HL-60/S4 (cell line): ENCODE measurements around the gene FUT6.

Source experiments
- in situ Hi-C: fragments of 300-500 bp; cut with MboI; formaldehyde crosslinking; loops from 2 replicates; pipeline ENCODE4 v1.14.3; 2022; ENCODE audit warnings: low sequenced_read_pairs

The FUT6 gene

DNA sequence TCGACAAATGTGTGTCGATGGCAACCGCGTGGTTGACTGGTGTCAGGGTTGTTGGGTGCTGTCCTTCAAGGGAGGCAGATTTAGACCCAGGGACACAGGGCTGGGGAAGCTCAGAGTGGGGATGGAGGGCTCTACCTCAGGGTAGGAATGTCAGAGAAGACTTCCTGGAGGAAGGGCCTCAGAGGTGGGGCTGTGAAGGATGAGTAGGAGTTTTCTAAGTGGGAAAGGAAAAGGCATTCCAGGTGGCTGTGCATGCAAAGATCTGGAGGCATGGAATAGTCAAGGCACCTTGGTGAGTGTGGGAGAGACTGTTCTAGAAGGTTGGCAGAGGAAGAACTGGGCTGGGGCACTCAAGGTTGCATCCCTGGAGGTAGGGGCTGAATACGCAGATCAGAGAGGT lies 32.6 kb downstream of the FUT6 start:
- in situ Hi-C loops, result loop anchor here (10.0 kb wide), 1 partner anchor 218 kb away; no protein-coding TSS in a partner anchor

DNA sequence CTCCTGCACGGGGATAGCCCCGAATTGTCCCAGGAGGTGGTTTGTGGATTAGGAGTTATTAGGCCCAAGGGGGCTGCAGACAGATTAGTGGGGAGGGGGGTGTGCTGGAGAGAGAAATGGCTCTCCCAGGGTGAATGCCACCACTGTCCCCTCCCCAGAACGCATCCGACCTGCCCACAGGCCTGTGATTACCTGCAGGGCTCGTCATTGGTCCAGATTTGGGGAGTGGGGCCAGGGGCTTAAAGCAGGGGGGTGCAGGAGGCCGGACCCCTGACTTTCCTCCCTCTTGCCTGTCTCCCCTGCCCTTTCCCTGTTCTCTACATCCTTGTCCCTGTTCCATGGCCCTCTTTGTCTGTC lies 33.4 kb downstream of the FUT6 start:
- in situ Hi-C loops, result loop anchor here (10.0 kb wide), 1 partner anchor 219 kb away; no protein-coding TSS in a partner anchor

DNA sequence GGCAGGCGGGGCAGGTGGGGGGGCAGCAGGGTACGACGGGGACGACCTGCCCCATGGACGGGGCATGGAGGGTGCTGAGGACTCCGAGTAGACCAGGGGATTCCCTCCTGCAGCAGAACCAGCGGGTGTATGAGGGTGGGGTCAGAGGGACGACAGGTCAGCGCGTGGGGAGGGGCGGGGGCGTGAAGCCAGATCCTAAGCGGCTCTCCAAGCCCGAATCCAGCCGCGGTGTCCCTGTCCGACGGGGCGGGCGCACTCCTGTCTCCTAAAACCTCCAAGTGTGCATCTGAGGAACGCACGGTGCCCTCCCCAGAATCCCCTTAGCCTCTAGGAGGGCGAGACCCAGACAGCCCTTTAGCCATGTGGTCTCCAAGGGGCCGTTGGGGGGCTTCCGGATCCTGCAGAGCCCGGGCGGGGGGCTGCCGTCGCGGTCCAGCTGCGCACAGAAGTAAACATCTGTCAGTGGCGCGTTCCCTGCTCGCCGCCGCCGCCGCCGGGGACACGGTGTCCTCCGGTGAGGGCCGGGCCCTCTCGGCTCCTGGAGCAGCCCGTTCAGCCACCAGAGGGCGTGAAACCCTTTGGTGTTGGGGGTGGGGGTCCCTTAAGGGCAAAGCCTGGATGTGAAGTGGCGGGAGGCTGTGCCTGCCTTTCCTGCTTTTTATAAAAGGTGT lies 33.9 kb downstream of the FUT6 start:
- in situ Hi-C loops, result loop anchor here (10.0 kb wide), 1 partner anchor 219 kb away; no protein-coding TSS in a partner anchor

DNA sequence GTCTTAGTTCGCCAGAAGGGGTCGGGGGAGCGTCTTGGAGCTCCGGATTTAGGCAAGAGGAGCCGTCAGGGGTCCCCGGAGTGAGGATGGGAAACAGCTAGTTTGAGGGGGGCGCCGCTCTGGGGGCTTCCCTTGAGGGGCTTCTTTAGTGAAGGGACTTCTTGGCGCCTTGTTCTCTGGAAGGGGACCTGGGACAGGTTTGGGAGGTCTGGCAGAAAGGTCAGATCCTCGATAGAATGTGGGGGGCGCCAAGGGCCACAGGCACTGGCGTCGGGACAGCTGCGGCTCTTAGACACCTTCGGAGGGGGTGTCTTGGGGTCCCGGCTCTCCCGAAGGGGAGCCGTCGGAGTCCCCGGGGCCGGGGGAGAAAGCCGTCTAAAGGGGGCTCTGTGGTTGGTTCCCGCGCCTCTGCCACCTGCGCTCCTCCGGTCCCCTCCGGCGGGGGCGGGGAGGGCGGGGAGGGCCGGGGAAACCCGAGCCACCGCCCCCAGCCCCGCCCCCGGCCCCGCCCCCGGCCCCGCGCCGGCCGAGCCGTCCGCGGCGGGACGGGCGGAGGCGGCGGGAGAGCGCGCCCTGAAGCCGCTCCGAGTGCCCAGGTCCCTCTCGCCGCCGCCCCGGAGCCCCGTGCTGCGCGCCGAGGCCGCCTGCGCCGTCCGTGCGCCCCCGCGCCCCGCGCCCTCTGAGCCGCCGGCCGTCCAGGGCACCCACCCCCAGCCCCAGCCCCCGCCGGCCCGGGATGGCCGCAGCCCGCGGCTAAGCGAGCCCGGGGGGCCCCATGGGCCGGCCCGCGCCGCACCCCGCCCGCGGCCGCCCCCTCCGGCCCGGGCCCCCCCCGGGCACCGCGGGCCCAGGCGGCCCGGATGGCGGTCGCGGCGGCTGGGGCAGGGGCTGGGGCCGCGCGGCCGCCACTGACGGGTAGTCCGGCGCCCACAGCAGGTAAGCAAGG lies 34.7 kb downstream of the FUT6 start, which contains the start of gene NRTN:
TSS of gene NRTN (plus strand) at position 552 of the 946 bp plus-strand sequence. CDS start 19,099 bp downstream, outside the sequence.
- in situ Hi-C loops, result loop anchor here (10.0 kb wide), 1 partner anchor 220 kb away; no protein-coding TSS in a partner anchor

DNA sequence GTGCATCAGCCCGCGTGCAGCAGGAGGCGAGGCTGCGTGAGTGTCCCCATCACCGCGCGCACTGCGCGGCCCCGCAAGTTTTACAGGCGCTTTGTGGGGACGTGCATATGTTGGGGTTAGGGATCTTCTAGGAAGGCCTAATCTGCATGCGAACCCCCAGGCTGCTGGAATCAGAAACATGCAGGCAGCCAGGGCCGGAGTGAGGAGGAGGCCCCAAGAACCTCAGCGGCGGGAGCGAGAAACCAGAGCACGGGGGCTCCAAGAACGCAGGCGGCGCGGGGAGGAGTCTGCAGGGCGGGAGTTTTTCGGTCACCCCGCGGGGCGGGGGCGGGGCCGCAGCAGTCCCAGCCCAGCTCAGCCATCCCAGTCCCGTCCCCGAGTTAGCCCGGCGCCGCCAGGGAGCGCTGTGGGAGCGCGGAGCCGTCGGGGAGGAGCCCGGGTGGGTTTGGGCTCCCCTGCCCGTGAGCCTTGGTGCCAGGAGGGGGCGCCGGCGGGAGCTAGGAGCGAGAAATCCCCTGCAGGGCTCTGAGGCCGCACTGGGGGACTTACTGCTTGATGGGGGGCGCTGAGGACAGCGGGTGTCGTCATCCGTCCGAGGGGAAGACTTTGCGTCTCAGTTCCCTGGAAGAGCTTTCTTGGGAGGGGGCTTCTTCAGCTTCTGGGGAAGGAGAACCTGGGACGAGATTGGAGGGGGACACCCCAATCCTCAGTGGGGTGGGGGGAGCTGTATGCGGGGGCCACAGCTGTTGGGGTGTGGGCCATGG lies 35.6 kb downstream of the FUT6 start:
- in situ Hi-C loops, result loop anchor here (10.0 kb wide), 1 partner anchor 221 kb away; no protein-coding TSS in a partner anchor

DNA sequence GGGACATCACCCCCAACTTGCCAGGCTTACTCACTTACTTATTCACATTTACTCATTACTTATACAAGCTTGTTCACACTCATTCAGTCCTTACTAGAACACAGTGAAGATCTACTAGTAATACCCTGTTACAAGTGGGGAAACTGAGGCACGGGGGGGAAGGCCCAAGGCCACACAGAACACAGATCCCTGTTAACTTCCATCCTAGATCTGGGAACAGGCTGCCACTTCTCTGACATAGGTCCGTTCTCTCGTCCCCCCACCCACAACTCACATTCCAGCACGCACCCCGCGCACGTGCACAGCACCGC lies 36.1 kb downstream of the FUT6 start:
- in situ Hi-C loops, result loop anchor here (10.0 kb wide), 1 partner anchor 221 kb away; no protein-coding TSS in a partner anchor

DNA sequence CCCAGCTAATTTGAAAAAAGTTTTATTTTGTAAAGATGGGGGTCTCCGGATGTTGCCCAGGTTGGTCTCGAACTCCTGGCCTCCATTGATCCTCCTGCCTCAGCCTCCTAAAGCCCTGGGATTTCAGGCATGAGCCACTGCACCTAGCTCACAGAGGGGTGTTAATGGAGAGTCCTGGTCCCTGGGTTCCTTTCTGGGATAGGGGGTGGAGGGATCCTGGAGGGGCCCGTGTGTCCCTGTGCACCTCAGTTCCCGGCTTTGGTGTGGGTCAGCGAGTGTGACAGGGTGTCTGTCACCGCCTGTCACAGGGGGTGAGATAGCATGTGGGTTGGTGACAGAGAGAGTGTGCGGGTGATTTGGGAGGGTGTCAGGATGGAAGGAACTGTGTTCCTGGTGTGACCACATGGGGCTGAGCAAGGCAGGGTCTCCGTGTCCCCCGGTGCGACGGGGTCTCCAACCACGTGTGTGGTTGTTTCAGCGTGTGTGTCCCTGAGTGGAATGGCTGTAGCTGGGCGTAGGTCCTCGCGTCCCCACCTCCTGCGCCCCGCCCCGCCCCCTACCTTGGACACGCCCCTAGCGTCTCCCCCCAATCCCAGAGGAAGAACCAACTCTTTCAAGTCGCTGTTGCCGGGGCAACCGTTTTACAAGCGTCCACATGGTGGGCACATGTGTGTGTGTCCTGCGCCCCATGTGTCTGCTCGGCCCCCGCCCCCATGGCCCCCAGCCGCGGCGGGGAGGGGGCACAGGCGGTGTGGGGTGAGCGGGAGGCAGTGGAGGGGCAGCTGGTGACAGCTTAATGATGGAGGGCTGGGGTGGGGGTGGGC lies 37.5 kb downstream of the FUT6 start:
- in situ Hi-C loops, result loop anchor here (10.0 kb wide), 1 partner anchor 223 kb away; no protein-coding TSS in a partner anchor

DNA sequence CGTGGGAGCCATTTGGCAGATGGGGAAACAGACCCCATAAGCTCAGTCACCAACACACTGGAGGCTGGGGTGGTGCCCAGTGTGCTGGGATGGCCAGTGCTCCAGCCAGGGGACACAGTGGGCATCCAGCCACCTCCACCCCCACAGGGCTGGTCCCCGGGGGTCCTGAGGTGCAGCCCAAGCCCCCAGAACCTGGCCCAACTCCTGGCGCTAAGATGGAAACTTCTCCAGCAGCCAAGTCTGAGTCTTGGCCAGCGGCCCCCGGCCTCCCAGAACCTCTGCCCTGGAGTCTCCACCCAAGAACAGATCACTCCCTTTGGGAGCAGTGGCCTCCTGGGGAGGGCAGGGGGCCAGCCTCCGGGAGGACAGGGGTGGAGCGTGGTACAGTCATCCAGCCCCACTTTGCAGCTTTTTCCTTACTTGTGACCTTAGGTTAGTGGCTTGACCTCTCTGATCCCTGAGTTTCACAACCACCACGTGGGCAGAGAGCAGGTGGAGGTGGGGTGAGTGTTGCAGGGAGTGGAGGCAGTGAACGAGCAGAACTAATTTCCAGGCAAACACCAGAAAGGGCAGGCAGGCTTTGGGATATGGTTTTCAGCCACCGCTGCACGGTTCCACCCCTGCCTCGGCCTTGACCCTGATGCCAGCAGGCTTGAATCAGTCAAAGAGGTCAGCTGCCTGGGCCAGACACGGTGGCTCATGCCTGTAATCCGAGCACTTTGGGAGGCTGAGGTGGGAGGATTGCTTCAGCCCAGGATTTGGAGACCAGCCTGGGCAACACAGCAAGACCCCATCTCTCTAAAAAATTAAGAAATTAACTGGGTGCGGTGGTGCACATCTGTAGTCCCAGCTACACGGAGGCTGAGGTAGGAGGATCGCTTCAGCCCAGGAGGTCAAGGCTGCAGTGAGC lies 38.9 kb downstream of the FUT6 start:
- in situ Hi-C loops, result loop anchor here (10.0 kb wide), 1 partner anchor 224 kb away; no protein-coding TSS in a partner anchor

DNA sequence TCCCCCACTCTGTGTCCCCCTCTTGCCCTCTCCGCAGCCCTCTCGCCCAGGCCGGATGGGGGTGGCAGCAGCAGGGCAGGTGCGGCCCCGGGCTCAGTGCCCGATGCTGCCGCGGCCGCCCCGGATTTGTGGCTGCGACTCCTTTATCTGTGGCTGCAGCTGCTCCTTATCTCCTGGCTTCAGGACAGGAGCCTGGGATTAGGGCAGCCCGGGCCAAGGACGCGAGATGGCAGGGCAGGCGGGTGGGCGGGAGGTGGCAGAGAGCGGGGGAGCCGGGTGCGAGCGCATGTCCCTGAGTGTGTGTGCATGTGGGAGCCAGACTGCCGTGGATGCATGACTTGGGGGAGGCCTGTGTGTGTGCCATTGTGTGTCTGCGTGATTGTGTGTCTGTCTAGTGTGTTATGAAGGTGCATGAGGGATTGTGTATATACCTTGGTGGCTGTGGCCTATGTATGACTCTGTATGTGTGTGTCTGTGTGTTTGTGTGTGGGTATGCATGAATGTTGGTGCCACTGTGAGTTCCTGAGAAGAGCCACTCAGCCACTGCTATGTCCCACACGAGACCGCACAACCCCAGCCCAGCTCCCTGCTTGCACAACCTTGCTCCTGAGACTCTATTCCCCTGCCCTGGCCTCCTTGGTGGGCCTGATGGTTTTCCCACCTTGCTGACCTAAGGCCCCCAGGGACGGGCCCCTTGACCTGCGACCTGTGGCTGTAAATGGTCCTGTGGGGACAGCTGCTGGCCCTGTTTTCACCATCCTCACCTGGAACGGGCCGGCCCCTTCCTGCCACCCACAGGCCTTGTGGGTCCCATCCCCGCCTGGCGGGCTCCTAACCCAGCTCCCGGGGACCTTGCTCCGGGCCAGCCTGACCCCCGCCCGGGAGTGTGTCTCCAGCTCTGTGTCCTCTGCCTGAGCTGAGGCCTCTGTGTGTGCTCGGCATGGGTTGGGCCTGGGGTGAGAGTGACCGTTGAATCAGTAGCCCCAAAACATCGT lies 40.0 kb downstream of the FUT6 start:
- in situ Hi-C loops, result loop anchor here (10.0 kb wide), 1 partner anchor 225 kb away; no protein-coding TSS in a partner anchor

DNA sequence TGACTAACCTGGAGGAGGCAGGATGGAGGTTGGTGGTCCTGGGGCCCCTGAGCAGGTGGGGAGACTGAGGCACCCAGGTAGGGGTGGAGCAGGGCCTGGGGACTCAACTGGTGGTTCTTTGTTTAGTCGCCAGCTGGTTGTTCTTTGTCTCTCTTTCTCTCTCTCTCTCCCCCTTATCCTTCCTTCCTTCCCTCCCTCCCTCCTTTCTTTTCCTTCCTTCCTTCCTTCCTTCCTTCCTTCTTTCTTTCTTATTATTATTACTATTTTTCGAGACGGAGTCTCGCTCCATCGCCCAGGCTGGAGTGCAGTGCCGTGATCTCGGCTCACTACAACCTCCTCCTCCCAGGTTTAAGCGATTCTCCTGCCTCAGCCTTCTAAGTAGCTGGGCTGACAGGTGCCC lies 41.3 kb downstream of the FUT6 start:
- in situ Hi-C loops, result no loop called here

DNA sequence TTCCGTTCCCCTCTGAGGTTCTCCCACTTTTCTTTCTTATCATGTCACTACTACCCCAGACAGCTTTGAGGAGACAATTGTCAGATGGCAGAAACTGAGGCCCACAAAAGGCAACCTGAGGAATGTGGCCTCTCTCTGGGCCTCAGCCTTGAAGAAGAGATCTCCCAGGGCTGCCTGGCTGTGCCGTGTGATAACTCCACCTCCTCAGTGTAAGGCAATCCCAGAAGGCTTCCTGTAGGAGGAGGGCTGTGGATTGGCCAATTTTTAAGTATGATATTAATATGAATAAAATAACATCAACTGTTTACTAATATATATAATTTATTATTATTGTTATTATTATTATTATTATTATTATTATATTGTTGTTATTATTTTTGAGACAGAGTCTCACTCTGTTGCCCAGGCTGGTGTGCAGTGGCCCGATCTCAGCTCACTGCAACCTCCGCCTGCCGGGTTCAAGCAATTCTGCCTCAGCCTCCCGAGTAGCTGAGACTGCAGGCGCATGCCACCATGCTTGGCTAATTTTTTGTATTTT lies 44.1 kb downstream of the FUT6 start:
- in situ Hi-C loops, result no loop called here

DNA sequence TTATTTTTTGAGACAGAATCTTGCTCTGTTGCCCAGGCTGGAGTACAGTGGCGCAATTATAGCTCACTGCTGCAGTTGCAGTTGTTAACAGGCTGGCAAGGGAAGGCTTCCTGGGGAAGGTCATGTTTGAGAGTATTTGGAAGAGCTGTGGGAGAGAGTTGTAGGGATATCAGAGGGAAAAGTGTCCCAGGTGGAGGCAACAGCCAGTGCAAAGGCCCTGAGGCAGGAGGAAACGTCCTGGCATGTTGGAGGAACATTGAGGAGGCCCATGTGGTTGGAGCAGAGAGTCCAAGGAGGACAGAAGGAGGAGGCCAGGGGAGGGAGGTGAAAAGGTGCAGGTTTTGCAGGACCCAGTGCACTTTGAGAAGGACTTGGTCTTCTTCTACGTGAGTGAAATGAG lies 46.3 kb downstream of the FUT6 start:
- in situ Hi-C loops, result no loop called here

DNA sequence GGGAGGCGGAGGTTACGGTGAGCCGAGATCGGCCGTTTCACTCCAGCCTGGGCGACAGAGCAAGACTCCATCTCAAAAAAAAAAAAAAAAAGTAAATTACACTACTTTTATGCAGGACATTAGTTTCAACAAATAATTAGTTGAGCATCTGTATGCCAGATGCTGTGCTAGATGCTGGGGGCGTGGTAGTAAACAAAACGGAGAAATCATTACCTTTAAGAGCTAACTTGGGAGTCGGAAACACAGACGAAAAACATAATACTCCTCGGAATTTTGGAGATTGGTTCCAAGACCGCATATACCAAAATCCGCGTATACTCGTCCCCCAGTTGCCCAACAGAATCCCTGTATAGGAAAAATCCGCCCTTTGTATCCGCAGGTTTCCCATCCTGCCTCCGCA lies 47.3 kb downstream of the FUT6 start:
- in situ Hi-C loops, result no loop called here

DNA sequence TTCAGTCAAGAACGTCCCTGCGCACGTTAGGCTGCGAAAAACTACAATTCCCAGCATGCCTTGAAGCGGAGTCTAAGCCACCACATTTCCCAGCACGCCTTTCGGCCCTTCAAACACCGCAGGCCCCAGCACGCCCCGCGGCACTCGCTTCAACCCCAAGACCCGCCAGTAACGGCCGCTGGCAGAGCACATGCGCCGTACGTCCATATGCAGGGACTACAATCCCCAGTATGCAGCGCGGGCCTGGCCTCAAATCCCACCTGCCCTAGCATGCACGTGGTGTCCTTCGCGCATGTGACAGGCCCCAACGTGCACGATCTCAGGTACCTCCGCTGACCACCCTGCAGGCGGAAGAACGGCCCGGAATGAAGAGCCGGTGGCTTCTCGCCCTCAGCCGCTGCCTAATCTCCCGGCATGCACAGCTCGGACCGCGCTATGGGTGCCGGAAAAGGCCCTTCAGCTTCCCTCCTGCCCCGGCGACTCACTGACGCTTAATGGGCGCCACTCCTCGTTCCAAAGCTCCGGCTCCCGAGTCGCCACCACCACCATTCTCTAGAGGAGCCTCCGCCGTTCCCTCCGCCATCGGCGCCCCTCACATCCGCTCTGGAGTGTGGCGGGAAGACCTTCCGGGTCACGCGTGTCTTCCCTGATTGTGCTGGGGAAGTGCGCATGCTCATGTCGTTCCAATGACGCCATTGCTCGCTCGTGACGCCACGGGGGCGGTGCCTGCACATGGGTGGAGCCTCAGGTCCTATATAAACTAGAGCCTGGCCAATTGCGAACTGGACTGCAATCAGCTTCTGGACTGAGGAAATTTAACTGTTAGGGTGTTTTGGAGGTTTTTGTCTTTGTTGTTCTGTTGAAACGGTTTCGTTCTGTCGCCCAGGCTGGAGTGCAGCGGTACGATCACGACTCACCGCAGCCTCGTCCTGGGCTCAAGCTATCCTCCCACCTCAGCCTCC lies 48.7 kb downstream of the FUT6 start, which contains the start of gene DUS3L:
TSS of gene DUS3L (minus strand) at position 605 of the 962 bp plus-strand sequence. CDS start at position 583, 22 bp downstream.
- in situ Hi-C loops, result no loop called here

DNA sequence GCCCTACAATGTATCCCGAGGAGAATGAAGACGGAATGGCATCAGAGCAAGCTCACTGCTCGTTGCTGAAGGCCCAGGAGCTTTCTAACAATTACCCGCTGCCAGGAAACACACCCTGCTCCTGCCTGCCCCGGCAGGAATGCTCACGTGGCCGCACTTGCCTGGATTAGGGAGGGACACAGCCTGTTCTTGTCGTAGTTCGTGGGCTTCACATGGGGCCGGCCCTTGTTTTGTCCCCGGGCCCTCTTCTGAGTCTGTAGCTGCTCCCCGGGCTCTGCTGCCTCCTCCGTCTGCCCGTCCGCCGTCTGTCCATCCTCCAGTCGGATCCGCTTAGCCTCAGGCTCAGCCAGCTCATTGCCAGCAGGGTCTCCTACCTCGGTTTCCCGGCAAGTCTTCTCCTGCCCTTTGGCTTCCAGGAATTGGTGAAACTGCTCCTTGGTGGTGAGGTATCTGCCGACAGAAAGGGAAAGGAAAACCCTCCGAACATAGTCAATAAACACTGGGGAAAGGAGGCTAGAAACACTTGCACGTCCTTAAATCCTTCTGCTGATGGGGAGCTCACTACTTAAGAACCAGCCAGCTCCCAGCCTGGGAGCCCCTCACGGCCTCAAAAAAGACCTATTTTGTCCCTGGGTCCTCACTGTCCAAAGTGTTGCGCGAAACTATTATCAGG lies 49.5 kb downstream of the FUT6 start:
- in situ Hi-C loops, result no loop called here

DNA sequence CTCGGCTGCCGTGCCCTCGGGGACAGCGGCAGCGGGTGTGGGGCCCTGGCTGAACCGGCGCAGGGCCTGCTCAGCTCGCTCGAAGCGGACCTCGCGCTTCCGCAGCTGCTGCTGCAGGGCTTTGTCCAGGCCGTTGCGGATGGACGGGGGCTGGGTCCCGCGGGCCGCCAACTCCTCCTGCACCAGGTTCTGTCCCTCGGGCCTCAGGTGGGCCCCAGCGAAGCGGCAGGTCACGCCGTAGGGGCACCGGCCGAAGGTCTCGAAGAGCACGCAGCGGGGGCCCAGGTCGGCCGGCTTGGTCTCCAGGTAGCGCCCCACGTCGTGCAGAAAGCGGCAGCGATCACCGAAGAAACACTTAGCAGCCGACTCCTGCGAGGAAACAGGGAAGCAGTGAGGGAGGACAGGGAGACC lies 50.1 kb downstream of the FUT6 start:
- in situ Hi-C loops, result no loop called here
